Skeletal muscle cell (primary cell): ENCODE results near the gene KNSTRN.

Experiments
- DNase-seq: peaks from one replicate; pipeline ENCODE4 v3.0.0-alpha.2; 2010; ENCODE audit warnings: low read depth
- H3K4me3 ChIP-seq: 2 replicates; pipeline ENCODE4 v1.5.1; 2011; ENCODE audit warnings: low read depth, mild to moderate bottlenecking, control low read depth, low read length, moderate library complexity

KNSTRN gene

GRCh38 chr15:40344631-40345120 lies 37.8 kb upstream of the KNSTRN start:
- no peak for DNase-seq
- no peak overlapping the region for H3K4me3 ChIP-seq

- no peak overlapping the region for H3K4me3 ChIP-seq
- DNase-seq, result no peak
Observed at GRCh38 chr15:40345225-40345866, 37.2 kb upstream of the KNSTRN start.

- no peak overlapping the region for H3K4me3 ChIP-seq
- no peak for DNase-seq
Observed at GRCh38 chr15:40345867-40346578, 36.5 kb upstream of the KNSTRN start.

GRCh38 chr15:40346579-40347558 lies 35.7 kb upstream of the KNSTRN start:
- no peak for DNase-seq
- no peak overlapping the region for H3K4me3 ChIP-seq

GRCh38 chr15:40347559-40348473 lies 34.7 kb upstream of the KNSTRN start:
- no peak for DNase-seq
- no peak overlapping the region for H3K4me3 ChIP-seq

GRCh38 chr15:40348474-40348870 lies 34.0 kb upstream of the KNSTRN start:
- no peak overlapping the region for H3K4me3 ChIP-seq
- no peak for DNase-seq

GRCh38 chr15:40349163-40349562 lies 33.4 kb upstream of the KNSTRN start:
- DNase-seq, result no peak
- H3K4me3 ChIP-seq, result no peak overlapping the region

- H3K4me3 ChIP-seq, result no peak overlapping the region
- DNase-seq, result no peak
Observed at GRCh38 chr15:40352281-40352901, 30.1 kb upstream of the KNSTRN start.

- DNase-seq, result no peak
- no peak overlapping the region for H3K4me3 ChIP-seq
Observed at GRCh38 chr15:40353697-40354096, 28.8 kb upstream of the KNSTRN start.

- peak; percentile 74 for DNase-seq
Observed at GRCh38 chr15:40354408-40355171, 27.9 kb upstream of the KNSTRN start.

GRCh38 chr15:40355976-40356585 lies 26.4 kb upstream of the KNSTRN start:
- no peak overlapping the region for H3K4me3 ChIP-seq
- no peak for DNase-seq

More at GRCh38 chr15:40354408-40355171, 27.9 kb upstream of the KNSTRN start:
- no peak overlapping the region for H3K4me3 ChIP-seq

- DNase-seq, result no peak
- H3K4me3 ChIP-seq, result peak overlapping the region; percentile 53
Observed at GRCh38 chr15:40357246-40357645, 25.3 kb upstream of the KNSTRN start.

GRCh38 chr15:40357723-40358470 lies 24.6 kb upstream of the KNSTRN start, which contains the start of gene DISP2:
DISP2 (plus strand) TSS chr15:40358219; CDS start chr15:40358322, 103 bp downstream.
- DNase-seq, result no peak
- H3K4me3 ChIP-seq, result peak within 1 kb of the TSS; percentile 53

- peak overlapping the region; percentile 45 for H3K4me3 ChIP-seq
- no peak for DNase-seq
Observed at GRCh38 chr15:40358471-40359353, 23.8 kb upstream of the KNSTRN start.

- no peak overlapping the region for H3K4me3 ChIP-seq
- DNase-seq, result no peak
Observed at GRCh38 chr15:40360015-40360414, 22.5 kb upstream of the KNSTRN start.

GRCh38 chr15:40361640-40362039 lies 20.9 kb upstream of the KNSTRN start:
- DNase-seq, result no peak
- no peak overlapping the region for H3K4me3 ChIP-seq
